Measurements from ENCODE around the gene CYB561A3.

Gene CYB561A3

GRCh38 chr11:61340979-61341378 lies 20.7 kb downstream of the CYB561A3 start:
- H3K4me3 ChIP-seq (ENCODE audit: low read depth, low read length): no peak overlapping the region
- ChIA-PET POLR2A (interaction anchor here (1.7 kb wide), 1 partner anchor 20 kb away, joined by 7 read pairs; the partner anchor contains the start of genes CYB561A3 and TMEM138), CTCF (interaction anchor here (10.1 kb wide), 1 partner anchor 44 kb away, joined by 926 read pairs; the partner anchor contains the start of gene TMEM216)
- DNase-seq (ENCODE audit: low read depth, low spot score): no peak
- no peak for TF ChIP-seq CTCF (IDR thresholded peaks at IDR 0.05; ENCODE audit: insufficient read depth, low read length, missing control alignments)

GRCh38 chr11:61339490-61339878 lies 22.2 kb downstream of the CYB561A3 start:
- POLR2A ChIA-PET: no interaction called here

DNA sequence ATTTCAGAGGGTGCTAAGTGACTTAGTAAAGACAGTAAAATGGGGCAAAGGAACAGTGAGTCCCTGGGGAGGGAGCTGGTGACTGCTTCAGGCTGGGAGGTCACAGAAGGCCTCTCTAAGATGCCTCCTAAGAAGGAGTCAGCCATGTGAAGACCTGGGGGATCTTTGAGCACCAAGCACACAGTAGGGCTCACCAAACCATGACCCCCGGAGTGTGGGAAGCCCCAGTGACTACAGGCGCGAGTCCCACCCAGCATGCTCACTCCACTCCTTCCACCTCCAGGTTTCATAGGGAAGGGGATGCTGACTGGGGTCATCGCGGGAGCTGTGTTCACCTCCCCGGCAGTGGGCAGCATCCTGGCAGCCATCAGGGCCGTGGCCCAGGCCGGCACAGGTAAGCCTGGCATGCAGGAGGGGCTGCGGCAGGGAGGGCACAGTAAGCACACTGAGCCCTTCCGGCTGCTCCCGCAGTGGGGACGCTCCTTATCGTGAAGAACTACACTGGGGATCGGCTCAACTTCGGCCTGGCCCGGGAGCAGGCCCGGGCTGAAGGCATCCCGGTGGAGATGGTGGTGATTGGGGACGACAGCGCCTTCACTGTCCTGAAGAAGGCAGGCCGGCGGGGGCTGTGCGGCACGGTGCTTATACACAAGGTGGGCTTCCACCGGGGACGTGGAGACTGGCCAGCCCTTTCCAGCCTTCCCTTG lies 22.7 kb downstream of the CYB561A3 start:
- H3K4me3 ChIP-seq (ENCODE audit: low read depth, low read length): no peak overlapping the region
- no peak for DNase-seq (ENCODE audit: low read depth, low spot score)
- ChIA-PET POLR2A (interaction anchor here (0.8 to 0.9 kb wide), 2 partner anchors 23 to 45 kb away, joined by 3 read pairs; partner anchors contain the start of genes CYB561A3 and TMEM138), CTCF (interaction anchor here (1.1 to 10.1 kb wide), 4 partner anchors 11 to 299 kb away, joined by 3 to 926 read pairs (median 178); partner anchors contain the start of genes CYB561A3, TMEM138 and TMEM216)
- TF ChIP-seq CTCF (IDR thresholded peaks at IDR 0.05; ENCODE audit: insufficient read depth, low read length, missing control alignments): no peak

More at GRCh38 chr11:61339490-61339878, 22.2 kb downstream of the CYB561A3 start:
- no peak overlapping the region for H3K4me3 ChIP-seq (ENCODE audit: low read depth, low read length)
- DNase-seq (ENCODE audit: low read depth, low spot score): no peak
- no peak for TF ChIP-seq CTCF (IDR thresholded peaks at IDR 0.05; ENCODE audit: insufficient read depth, low read length, missing control alignments)
- CTCF ChIA-PET: interaction anchor here (0.8 to 10.1 kb wide), 4 partner anchors 11 to 89 kb away, joined by 3 to 926 read pairs (median 178); partner anchors contain the start of genes CYB561A3, TMEM138 and TMEM216

DNA sequence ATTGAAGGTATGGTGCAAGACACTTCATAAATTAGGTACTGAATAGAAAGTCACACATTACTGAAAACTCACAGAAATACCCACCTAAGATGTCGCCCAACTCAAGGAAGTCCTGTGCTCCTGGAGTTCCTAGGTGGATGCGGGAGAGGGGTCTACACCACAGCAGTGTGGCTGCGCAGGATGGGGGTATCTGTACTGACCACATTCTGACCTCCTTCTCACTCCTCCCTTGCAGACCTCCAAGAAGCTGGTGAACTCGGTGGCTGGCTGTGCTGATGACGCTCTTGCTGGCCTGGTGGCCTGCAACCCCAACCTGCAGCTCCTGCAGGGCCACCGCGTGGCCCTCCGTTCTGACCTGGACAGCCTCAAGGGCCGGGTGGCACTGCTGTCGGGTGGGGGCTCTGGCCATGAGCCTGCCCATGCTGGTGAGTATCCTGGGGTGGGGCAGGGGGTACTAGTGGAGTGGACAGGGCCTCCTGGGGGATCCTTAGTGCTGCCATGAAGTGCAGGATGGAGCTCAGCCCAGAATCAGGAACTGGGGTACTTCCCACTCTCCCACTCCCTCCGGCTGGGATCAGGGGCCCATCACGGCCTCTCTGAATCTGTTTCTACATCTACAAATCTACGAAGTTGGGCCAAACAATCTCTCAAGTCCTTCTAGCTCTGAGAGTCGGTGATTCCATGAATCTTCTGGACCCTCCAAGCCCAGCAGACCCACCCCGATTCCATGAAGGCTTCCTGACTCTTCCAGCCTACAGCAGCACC lies 23.8 kb downstream of the CYB561A3 start:
- ChIA-PET CTCF (interaction anchor here (1.1 to 10.1 kb wide), 5 partner anchors 10 to 300 kb away, joined by 3 to 926 read pairs (median 13); partner anchors contain the start of genes CYB561A3, TMEM138 and TMEM216), POLR2A (interaction anchor here (0.8 to 2.2 kb wide), 3 partner anchors 24 to 46 kb away, joined by 3 to 9 read pairs (median 3); partner anchors contain the start of genes CYB561A3 and TMEM138)
- no peak for DNase-seq (ENCODE audit: low read depth, low spot score)
- no peak overlapping the region for H3K4me3 ChIP-seq (ENCODE audit: low read depth, low read length)
- no peak for TF ChIP-seq CTCF (IDR thresholded peaks at IDR 0.05; ENCODE audit: insufficient read depth, low read length, missing control alignments)

DNA sequence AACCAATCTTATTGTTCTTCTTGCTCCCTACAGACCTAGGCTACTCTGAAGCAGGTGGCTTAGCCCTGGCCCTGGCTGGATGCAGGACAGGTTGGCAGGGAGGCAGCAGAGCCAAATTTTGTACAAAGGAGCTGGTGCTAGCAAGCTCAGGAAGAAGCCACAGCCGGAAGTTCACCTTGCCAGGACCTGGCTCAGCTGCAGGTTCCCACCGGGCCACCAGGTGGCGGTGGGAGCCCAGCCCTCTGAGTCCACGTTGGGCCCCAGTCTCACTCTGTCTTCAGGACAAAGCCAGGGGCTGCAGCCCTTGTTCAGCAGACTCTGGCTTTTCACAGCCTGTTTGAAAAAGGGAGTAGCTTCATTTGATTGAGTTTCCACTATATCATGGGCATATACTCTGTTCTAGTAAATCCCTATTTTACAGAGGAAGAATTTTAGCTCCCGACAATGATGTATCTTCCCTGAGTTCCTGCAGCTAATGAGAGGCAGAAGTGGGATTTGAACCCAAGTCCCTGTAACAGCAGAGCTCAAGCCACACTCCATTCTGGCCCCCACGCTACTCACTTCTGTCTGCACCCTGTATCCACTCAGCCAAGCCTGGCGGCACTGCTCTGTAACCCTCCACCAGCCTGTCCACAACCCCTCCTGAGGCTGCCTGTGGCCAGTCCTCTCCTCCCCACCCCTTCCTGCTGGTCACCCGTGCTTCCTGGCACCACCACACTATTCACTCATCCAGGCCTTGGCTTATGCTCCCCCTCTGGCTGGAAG lies 25.3 kb downstream of the CYB561A3 start:
- TF ChIP-seq CTCF (IDR thresholded peaks at IDR 0.05; ENCODE audit: insufficient read depth, low read length, missing control alignments): peak; percentile 97

More for the DNA sequence above, 25.3 kb downstream of the CYB561A3 start:
- H3K4me3 ChIP-seq (ENCODE audit: low read depth, low read length): no peak overlapping the region
- POLR2A ChIA-PET: interaction anchor here (0.8 to 2.2 kb wide), 4 partner anchors 25 to 56 kb away, joined by 3 to 9 read pairs (median 4); partner anchors contain the start of genes CYB561A3, TMEM138 and TMEM216
- CTCF ChIA-PET: interaction anchor here (0.7 to 10.1 kb wide), 26 partner anchors 8 to 336 kb away, joined by 3 to 926 read pairs (median 4); partner anchors contain the start of genes CYB561A3, TMEM138, TMEM216 and VWCE
- no peak for DNase-seq (ENCODE audit: low read depth, low spot score)

Data from AG04449 (cell line).